Effector CD4-positive, alpha-beta T cell (primary cell): Measurements from ENCODE around the gene CYP3A5.

Experiments used
- DNase-seq: peaks from one replicate; pipeline ENCODE4 v3.0.0-alpha.2; 2020

Gene CYP3A5

GRCh38 chr7:99605527-99605926, 74.3 kb downstream of the CYP3A5 start:
- DNase-seq: no peak

- DNase-seq: no peak
Observed at GRCh38 chr7:99601656-99602310, 78.0 kb downstream of the CYP3A5 start.

DNA sequence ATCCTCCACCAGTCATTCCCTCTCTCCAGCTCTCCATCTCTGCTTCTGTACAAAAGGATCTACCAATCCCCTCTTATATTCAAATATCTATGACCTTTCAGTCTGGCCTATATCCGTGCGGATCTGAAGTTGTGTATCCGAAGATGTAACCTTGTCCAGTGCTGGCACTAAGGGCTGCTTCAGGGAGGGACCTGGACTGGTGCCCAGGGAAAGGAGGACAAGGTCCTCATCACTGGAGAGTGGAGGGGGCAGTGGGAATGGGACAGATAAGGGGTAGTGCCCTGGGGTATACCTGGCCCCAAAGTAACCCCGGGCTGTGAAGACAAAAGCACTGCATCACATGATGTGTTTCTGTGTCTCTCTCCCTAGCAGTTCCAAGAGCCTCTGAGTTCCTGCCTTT, 80.0 kb downstream of the CYP3A5 start:
- DNase-seq: no peak
